ENCODE measurements around the gene FOXL1.

- TF ChIP-seq RAD21 (IDR thresholded peaks at IDR 0.05; ENCODE audit: low read depth), result no peak
- no peak for TF ChIP-seq EP300 (IDR thresholded peaks at IDR 0.05; ENCODE audit: borderline replicate concordance)
- TF ChIP-seq MAX (IDR thresholded peaks at IDR 0.05), result no peak
- no peak for TF ChIP-seq CREB1 (IDR thresholded peaks at IDR 0.05; ENCODE audit: low read depth)
- no peak for TF ChIP-seq REST (IDR thresholded peaks at IDR 0.05; ENCODE audit: low read depth)
- TF ChIP-seq TAF1 (IDR thresholded peaks at IDR 0.05; ENCODE audit: low read depth), result no peak
- TF ChIP-seq EGR1 (IDR thresholded peaks at IDR 0.05), result no peak
- no peak for TF ChIP-seq YY1 (IDR thresholded peaks at IDR 0.05; ENCODE audit: low read depth)
- TF ChIP-seq CEBPB (IDR thresholded peaks at IDR 0.05), result no peak
- TF ChIP-seq NFIC (IDR thresholded peaks at IDR 0.05), result no peak
- TF ChIP-seq TEAD4 (IDR thresholded peaks at IDR 0.05), result no peak
- no peak for TF ChIP-seq USF1 (IDR thresholded peaks at IDR 0.05)
- no peak for TF ChIP-seq TCF12 (IDR thresholded peaks at IDR 0.05; ENCODE audit: low read depth)
Measured at GRCh38 chr16:86585821-86586611, 7.7 kb downstream of the FOXL1 start.
